ENCODE data around the gene LPAR5. TPM values are rescaled to one million over a fixed set of nuclear protein-coding genes. Genes with fewer than 3 reads are reported as not detected.
A peak's percentile ranks its signal among the peaks of the same experiment; 100 is the strongest.

Gene LPAR5
- total RNA-seq, 1 donor from 2014 or later: 2.1 TPM

DNA sequence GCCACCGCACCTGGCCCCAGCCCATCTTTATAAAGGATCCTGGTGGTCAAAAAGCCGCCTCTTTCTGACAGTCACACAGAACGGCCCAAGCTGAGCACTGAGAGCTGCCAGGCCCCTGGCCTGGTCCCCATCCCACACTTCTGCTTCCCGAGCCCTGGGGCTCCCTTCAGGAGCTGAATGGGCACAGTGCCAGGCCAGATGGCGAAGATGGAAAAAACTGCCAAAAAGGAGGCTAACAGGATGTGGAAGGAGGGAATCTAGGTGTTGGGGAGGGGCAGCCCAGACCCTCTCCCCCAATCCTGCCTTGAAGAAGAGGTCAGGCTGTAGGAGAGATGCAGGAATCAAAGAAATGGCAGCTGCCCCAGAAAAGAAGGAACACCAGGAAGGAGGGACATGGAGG is 5.0 kb downstream of the LPAR5 start:
- no peak overlapping the region for H3K4me3 ChIP-seq (ENCODE audit: low read depth, low read length)
- H3K27me3 ChIP-seq (ENCODE audit: control insufficient read depth, insufficient read depth, low read length): no peaks in the 10 kb centered on the region
- no peaks in the 10 kb centered on the region for H3K36me3 ChIP-seq (ENCODE audit: control insufficient read depth, insufficient read depth, low read length)
- DNase-seq (ENCODE audit: low read depth) (no peak), FAIRE-seq (no peak)
- TF ChIP-seq CTCF (IDR thresholded peaks at IDR 0.05; ENCODE audit: insufficient read depth, low read length, severe bottlenecking): no peak

DNA sequence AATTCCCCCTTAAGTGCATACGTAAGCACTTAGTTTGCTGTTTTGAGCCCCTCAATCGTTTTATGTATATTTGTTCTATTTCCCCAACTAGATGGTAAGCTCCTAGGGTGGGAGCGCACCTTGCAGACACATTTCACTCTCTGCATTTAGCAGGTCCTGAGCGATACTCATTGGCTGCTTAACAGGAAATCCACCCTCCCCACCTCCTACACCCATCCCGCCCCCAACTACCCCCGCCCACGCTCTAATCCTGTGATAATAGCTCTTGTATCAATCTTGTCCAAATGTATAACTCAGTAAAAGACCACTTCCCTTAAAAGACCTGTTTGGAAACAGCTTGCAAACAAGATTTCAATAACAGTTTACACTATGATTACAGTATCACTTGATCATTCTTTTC is 8.1 kb downstream of the LPAR5 start:
- no peak overlapping the region for H3K4me3 ChIP-seq (ENCODE audit: low read depth, low read length)

DNA sequence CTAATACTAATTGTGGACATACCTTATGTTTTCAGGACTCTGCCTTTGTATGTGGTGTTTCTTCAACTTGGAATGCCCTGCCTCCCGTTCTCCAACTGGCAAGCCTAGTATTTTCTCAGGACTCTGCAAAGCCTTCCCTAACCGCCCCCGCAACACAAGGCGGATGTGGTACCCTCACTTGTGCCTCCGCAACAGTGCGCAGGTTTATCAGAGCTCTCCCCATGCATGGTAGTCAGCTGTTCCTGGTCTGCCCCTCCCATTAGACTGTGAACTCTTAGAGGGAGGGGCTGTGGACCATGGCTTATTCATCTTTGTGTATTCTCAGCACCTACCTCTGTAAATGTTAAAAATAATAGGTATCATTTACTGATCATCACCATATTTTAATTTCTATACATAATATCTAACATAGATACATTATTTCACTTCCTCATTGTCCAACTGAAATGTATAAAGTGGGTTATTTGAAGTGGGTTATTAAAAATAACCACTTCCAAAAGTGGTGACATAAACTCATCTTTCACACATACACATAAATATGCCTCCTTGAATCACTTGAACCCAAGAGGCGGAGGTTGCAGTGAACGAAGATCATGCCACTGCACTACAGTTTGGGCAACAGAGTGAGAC is 9.0 kb downstream of the LPAR5 start:
- FAIRE-seq (no peak), DNase-seq (ENCODE audit: low read depth) (no peak)
- Histone ChIP-seq H3K4me3 (ENCODE audit: low read depth, low read length) (no peak overlapping the region), H3K27me3 (ENCODE audit: control insufficient read depth, insufficient read depth, low read length) (no peaks in the 10 kb centered on the region), H3K36me3 (ENCODE audit: control insufficient read depth, insufficient read depth, low read length) (no peaks in the 10 kb centered on the region)
- no peak for TF ChIP-seq CTCF (IDR thresholded peaks at IDR 0.05; ENCODE audit: insufficient read depth, low read length, severe bottlenecking)

More for the DNA sequence above, 8.1 kb downstream of the LPAR5 start:
- FAIRE-seq (no peak), DNase-seq (ENCODE audit: low read depth) (no peak)
- Histone ChIP-seq H3K36me3 (ENCODE audit: control insufficient read depth, insufficient read depth, low read length) (no peaks in the 10 kb centered on the region), H3K27me3 (ENCODE audit: control insufficient read depth, insufficient read depth, low read length) (no peaks in the 10 kb centered on the region)
- TF ChIP-seq CTCF (IDR thresholded peaks at IDR 0.05; ENCODE audit: insufficient read depth, low read length, severe bottlenecking): no peak

- TF ChIP-seq CTCF (IDR thresholded peaks at IDR 0.05; ENCODE audit: insufficient read depth, low read length, severe bottlenecking): no peak
- FAIRE-seq (no peak), DNase-seq (ENCODE audit: low read depth) (no peak)
- Histone ChIP-seq H3K4me3 (ENCODE audit: low read depth, low read length) (no peak overlapping the region), H3K27me3 (ENCODE audit: control insufficient read depth, insufficient read depth, low read length) (no peaks in the 10 kb centered on the region), H3K36me3 (ENCODE audit: control insufficient read depth, insufficient read depth, low read length) (peaks cover 3% of the 10 kb centered on the region)
Measured at GRCh38 chr12:6620885-6621274, 14.9 kb downstream of the LPAR5 start.

DNA sequence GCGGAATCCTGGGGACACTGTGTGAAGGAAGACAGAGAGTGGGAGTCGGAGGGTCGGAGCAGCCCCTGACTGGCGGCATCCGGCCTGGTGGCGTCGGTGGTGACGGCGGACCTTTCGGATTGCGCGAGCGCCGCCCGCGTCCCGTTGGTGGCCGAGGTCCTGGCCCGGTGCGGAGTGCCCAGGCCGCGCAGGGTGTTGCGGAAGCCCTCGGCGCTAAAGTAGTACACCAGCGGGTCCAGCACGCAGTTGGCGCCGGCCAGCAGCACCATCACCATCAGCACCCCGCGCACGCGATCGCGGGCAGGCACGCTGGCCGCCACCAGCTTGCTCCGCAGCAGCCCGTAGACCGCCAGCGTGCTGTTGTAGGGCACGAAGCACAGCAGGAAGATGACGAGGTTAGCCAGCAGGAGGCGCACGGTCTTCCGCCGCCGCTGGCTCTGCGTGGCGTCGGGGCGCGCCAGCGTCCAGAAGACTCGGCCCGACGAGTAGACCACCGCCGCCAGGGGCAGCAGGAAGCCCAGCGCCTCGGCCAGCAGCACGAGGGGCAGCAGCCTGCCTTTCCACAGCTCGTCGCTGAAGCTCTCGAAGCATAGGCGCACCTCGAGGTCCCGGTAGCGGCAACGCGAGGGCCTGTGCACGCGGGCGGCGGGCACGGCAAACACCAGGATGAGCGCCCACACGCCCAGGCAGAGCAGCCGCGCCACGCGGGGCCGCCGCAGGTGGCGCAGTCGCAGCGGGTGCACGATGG is 15.4 kb downstream of the LPAR5 start:
- DNase-seq (ENCODE audit: low read depth) (no peak), FAIRE-seq (no peak)
- Histone ChIP-seq H3K4me3 (ENCODE audit: low read depth, low read length) (peak overlapping the region; percentile 18), H3K27me3 (ENCODE audit: control insufficient read depth, insufficient read depth, low read length) (no peaks in the 10 kb centered on the region), H3K36me3 (ENCODE audit: control insufficient read depth, insufficient read depth, low read length) (peaks cover 3% of the 10 kb centered on the region)
- TF ChIP-seq CTCF (IDR thresholded peaks at IDR 0.05; ENCODE audit: insufficient read depth, low read length, severe bottlenecking): peak; percentile 81

All from bronchial epithelial cell (primary cell).